Nephron progenitor cell (in vitro differentiated cells): ENCODE measurements around the gene WDR93.
A peak's percentile ranks its signal among the peaks of the same experiment; 100 is the strongest.

Source experiments
- DNase-seq: peaks from one replicate; pipeline ENCODE4 v3.0.0; 2021
- H3K27ac Mint-ChIP-seq: 2 replicates; pipeline ENCODE4 v1.8.0; 2021; ENCODE audit warnings: mild to moderate bottlenecking, moderate library complexity, mixed read lengths
- H3K27me3 Mint-ChIP-seq: 2 replicates; pipeline ENCODE4 v1.8.0; 2021; ENCODE audit warnings: mild to moderate bottlenecking, low read depth, mixed read lengths; ENCODE audit not compliant: poor library complexity
- H3K36me3 Mint-ChIP-seq: 2 replicates; pipeline ENCODE4 v1.8.0; 2021; ENCODE audit warnings: low read depth, mixed read lengths
- H3K4me1 Mint-ChIP-seq: 2 replicates; pipeline ENCODE4 v1.8.0; 2021; ENCODE audit warnings: mixed read lengths
- H3K4me3 Mint-ChIP-seq: 2 replicates; pipeline ENCODE4 v1.8.0; 2021; ENCODE audit warnings: mild to moderate bottlenecking, moderate library complexity, mixed read lengths
- H3K9me3 Mint-ChIP-seq: 2 replicates; pipeline ENCODE4 v1.8.0; 2021; ENCODE audit warnings: mild to moderate bottlenecking, moderate library complexity, mixed read lengths
- CTCF ChIP-seq: fragments of 200-600 bp; sonication (generic); IDR thresholded peaks from 2 replicates; pipeline ENCODE4 v1.5.0; 2021; ENCODE audit warnings: antibody characterized with exemption

Gene WDR93

DNA sequence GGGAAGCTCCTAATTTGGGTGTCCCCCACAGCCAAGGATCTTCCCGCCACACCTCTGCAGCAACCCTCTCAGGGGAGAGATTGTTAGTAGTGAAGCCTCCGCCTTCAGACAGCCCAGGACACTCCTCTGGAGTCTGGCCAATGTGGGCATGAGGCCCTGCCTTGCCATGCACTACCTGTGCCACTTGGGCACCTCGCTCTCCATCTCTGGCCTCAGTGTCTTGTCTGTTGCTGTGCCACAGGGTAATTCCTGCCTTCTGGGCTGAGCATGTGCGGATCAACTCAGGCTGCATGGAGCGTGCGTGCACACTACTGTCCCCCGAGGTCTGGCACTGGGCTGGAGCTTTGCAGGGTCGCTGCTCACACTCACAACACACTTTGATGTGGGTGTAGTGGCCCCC lies 68.4 kb downstream of the WDR93 start:
- H3K9me3 Mint-ChIP-seq = peaks cover 4% of the 10 kb centered on the region
- H3K4me3 Mint-ChIP-seq = no peak overlapping the region
- TF ChIP-seq CTCF = no peak
- DNase-seq = no peak
- H3K27ac Mint-ChIP-seq = no peak overlapping the region
- H3K4me1 Mint-ChIP-seq = peaks cover 36% of the 10 kb centered on the region
- H3K36me3 Mint-ChIP-seq = no peaks in the 10 kb centered on the region
- peaks cover 57% of the 10 kb centered on the region for H3K27me3 Mint-ChIP-seq

- no peak for TF ChIP-seq CTCF
- Mint-ChIP-seq H3K4me3 (no peak overlapping the region), H3K36me3 (no peaks in the 10 kb centered on the region), H3K27me3 (peaks cover 51% of the 10 kb centered on the region), H3K27ac (no peak overlapping the region), H3K4me1 (peaks cover 36% of the 10 kb centered on the region), H3K9me3 (peaks cover 5% of the 10 kb centered on the region)
- DNase-seq = no peak
Observed at GRCh38 chr15:89759835-89760234, 69.2 kb downstream of the WDR93 start.

DNA sequence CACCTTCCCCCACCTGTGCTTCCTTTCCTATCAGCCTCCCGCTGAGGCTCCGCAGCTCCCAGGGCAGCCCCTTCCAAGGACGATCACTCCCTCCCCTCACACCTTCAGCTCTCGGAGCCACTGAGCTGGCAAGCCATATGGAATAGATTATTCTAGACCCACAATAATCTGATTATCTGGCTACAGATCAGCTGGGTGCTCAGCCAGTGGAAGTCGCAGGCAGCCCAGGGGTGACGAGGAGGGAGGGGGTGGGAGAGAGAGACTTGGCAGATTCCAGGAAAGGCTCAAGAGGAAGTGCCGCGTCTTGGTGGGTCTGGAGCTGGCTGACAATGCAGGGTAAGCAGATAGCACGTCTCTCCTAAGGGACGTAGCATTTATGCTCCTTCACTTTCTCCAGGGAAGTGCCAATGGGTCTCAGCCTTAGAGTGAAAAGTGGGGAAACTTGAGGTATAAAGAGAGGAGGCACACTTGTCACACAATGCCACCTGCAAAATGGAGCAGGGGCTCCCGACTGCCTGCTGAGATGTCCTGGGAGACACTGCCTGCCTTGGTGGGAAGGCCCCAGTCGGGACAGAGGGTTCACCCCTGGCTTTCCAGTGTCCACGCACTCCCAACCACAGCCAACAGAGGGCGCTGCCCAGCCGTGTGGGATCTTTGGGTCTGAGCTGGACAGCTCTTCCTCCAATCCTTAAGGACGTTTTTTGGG lies 69.8 kb downstream of the WDR93 start:
- Mint-ChIP-seq H3K4me3 (no peak overlapping the region), H3K36me3 (no peaks in the 10 kb centered on the region), H3K4me1 (peaks cover 36% of the 10 kb centered on the region), H3K27me3 (peaks cover 54% of the 10 kb centered on the region), H3K27ac (no peak overlapping the region), H3K9me3 (peaks cover 5% of the 10 kb centered on the region)
- TF ChIP-seq CTCF = peak; percentile 94
- DNase-seq = peak; percentile 92

GRCh38 chr15:89761009-89761831 lies 70.6 kb downstream of the WDR93 start:
- peaks cover 5% of the 10 kb centered on the region for H3K9me3 Mint-ChIP-seq
- peaks cover 54% of the 10 kb centered on the region for H3K27me3 Mint-ChIP-seq
- peaks cover 36% of the 10 kb centered on the region for H3K4me1 Mint-ChIP-seq
- no peaks in the 10 kb centered on the region for H3K36me3 Mint-ChIP-seq
- DNase-seq = no peak
- TF ChIP-seq CTCF = peak; percentile 14
- no peak overlapping the region for H3K4me3 Mint-ChIP-seq
- H3K27ac Mint-ChIP-seq = no peak overlapping the region

DNA sequence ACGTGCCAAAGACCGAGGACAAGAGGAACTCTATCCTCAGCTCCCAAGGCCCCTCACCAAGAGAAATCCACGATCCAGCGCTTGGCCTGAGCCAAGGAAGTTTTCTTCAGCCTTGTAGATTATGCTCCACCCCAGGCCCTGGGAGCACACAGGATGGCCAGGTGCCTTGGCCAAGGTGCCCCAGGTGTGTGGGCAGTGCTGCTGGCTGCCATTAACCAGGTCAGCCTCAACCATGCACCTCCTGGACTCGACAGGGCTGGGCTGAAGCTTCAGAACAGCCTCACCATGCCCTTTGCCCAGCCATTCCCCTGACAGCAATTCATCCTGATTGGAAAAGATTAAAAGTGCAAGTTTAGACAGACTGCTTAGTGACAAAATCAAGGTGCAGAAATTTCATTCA lies 71.3 kb downstream of the WDR93 start:
- Mint-ChIP-seq H3K36me3 (no peaks in the 10 kb centered on the region), H3K4me3 (no peak overlapping the region), H3K27me3 (peaks cover 53% of the 10 kb centered on the region), H3K27ac (no peak overlapping the region), H3K4me1 (peaks cover 36% of the 10 kb centered on the region), H3K9me3 (peaks cover 5% of the 10 kb centered on the region)
- no peak for DNase-seq
- TF ChIP-seq CTCF = no peak
